Muscle of leg (tissue), 11 donors: Measurements from ENCODE around the gene TACC2. TPM values are rescaled to one million over a fixed set of nuclear protein-coding genes. Genes with fewer than 3 reads are reported as not detected.
"Not testable (repeated sequence)": the region's sequence is repeated elsewhere in the genome, so short reads cannot be mapped to it uniquely, and the experiment has no call there.

Experiments used
- DNase-seq: peaks from one replicate; pipeline ENCODE4 v3.0.0; 2013
- H3K27ac ChIP-seq: one replicate; pipeline ENCODE4 v1.5.1; 2013; ENCODE audit warnings: mild to moderate bottlenecking, low read length, control low read depth
- H3K27me3 ChIP-seq: one replicate; pipeline ENCODE4 v1.6.1; 2013; ENCODE audit warnings: low read length; ENCODE audit not compliant: control insufficient read depth, insufficient read depth
- H3K36me3 ChIP-seq: one replicate; pipeline ENCODE4 v1.6.1; 2013; ENCODE audit warnings: low read length; ENCODE audit not compliant: control insufficient read depth, insufficient read depth
- H3K4me1 ChIP-seq: one replicate; pipeline ENCODE4 v1.6.1; 2013; ENCODE audit warnings: low read length; ENCODE audit not compliant: control insufficient read depth, insufficient read depth
- H3K4me3 ChIP-seq: one replicate; pipeline ENCODE4 v1.5.1; 2013; ENCODE audit warnings: low read length, control low read depth
- H3K9me3 ChIP-seq: replicated peaks from 2 replicates; pipeline ENCODE4 v1.6.1; 2013; ENCODE audit warnings: low read depth, low read length; ENCODE audit not compliant: control insufficient read depth
- WGBS: methylation state at CpG from one replicate; pipeline ENCODE4 v1.1.5; 2013; ENCODE audit warnings: missing lambda C conversion rate; ENCODE audit not compliant: insufficient coverage; 5-methylcytosine and 5-hydroxymethylcytosine counted together
- polyA plus RNA-seq, 8 donors: library from polyadenylated mRNA; unstranded; fragments of 120-200 nt; gene quantifications; one replicate each; pipeline versions ENCODE4 v1.2.1 to v1.2.3, GENCODE V29; 2013; ENCODE audit warnings: inconsistent platforms in 1 of 8, low replicate concordance in 1 of 8; ENCODE audit not compliant: insufficient read length in 8 of 8, insufficient read depth in 1 of 8
- total RNA-seq: library from RNA; stranded (reverse); fragments of 120-200 nt; gene quantifications from one replicate; pipeline ENCODE4 v1.2.4, GENCODE V29; 2013

TACC2 gene
- total and polyA plus RNA-seq, 9 donors: 53.6 to 132 (median 104) TPM

- H3K4me1 ChIP-seq, H3K9me3 ChIP-seq, H3K4me3 ChIP-seq, H3K27me3 ChIP-seq, H3K27ac ChIP-seq, DNase-seq: not testable (repeated sequence)
- WGBS: 83% methylated on average over 5 of the region's 33 CpGs
- peaks cover 19% of the 10 kb centered on the region for H3K36me3 ChIP-seq
These were observed 214.2 kb downstream of the TACC2 start for GRCh38 chr10:122203180-122203579.

GRCh38 chr10:122204691-122205489 is 215.9 kb downstream of the TACC2 start:
- Histone ChIP-seq H3K4me1 (peaks cover 10% of the 10 kb centered on the region), H3K9me3 (no peaks in the 10 kb centered on the region), H3K27me3 (no peaks in the 10 kb centered on the region), H3K4me3 (no peak overlapping the region), H3K27ac (no peak overlapping the region), H3K36me3 (peaks cover 9% of the 10 kb centered on the region)
- no peak for DNase-seq
- WGBS: 80% methylated on average over 8 of the region's 15 CpGs

DNA sequence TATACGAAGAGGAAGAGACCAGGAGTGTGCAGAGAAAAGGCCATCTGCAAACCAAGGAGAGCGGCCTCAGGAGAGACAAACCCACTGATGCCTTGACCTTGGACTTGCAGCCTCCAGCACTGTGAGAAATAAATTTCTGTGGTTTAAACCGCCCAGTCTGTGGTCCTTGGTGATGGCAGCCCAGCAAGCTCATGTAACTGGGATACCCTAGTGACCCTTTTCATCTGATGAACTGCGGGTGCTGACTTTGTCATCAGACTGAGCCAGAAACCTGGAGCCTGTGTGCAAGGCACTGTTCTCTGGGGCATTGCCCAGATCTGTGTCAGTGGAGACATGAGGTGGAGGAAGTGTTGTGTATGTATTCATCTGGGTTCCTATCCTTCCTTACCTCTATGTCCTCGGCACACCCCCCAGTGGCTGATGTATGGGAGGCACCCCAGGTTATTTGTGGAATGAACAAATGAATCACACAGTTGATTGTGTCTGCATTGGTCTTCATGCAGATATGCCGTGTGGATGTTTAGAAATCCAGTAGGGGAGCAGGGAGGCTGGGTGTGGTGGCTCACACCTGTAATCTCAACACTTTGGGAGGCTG is 217.6 kb downstream of the TACC2 start:
- no peak overlapping the region for H3K27ac ChIP-seq
- no peaks in the 10 kb centered on the region for H3K27me3 ChIP-seq
- peaks cover 21% of the 10 kb centered on the region for H3K36me3 ChIP-seq
- H3K4me1 ChIP-seq: peaks cover 10% of the 10 kb centered on the region
- WGBS: 96% methylated on average over 4 of the region's 6 CpGs
- H3K4me3 ChIP-seq: no peak overlapping the region
- no peaks in the 10 kb centered on the region for H3K9me3 ChIP-seq
- DNase-seq: no peak

DNA sequence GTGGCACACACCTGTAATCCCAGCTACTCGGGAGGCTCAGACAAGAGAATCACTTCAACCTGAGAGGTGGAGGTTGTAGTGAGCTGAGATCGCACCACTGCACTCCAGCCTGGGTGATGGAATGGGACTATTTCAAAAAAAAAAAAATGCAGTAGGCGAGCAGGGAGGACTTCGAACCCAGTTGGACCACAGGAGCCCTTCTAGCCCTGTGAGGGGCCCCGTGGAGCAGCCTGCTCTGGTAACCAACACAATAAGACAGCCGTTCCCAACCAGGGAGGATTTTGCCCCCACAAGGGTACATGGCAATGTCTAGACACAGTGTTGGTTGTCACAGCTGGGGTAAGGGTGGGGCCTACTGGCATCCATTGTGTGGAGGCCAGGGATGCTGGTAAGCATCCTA is 218.2 kb downstream of the TACC2 start:
- no peak overlapping the region for H3K4me3 ChIP-seq
- 100% methylated on average over 2 of the region's 6 CpGs for WGBS
- no peaks in the 10 kb centered on the region for H3K9me3 ChIP-seq
- no peak overlapping the region for H3K27ac ChIP-seq
- H3K4me1 ChIP-seq: peaks cover 10% of the 10 kb centered on the region
- H3K27me3 ChIP-seq: no peaks in the 10 kb centered on the region
- peaks cover 25% of the 10 kb centered on the region for H3K36me3 ChIP-seq
- DNase-seq: no peak

DNA sequence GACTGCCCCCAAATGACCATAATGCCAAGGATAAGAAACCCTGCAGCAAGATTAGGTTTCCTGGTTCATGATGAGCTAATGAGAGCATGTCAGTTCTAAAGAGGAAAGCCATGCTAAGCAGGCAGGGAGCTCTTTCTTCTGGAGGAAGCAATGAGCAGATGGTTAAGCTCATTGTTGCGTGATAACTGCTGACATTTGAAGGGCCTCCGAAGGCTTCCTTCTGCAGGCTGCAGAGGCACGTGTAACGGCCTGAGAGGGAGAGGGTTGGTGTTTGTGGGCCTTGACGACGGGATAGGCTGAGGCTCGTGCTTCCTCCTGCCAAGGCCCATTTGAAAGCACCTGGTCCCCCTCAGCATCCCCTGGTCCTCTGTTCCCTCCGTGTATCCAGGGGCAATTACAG is 218.6 kb downstream of the TACC2 start:
- Histone ChIP-seq H3K9me3 (no peaks in the 10 kb centered on the region), H3K27me3 (no peaks in the 10 kb centered on the region), H3K36me3 (peaks cover 28% of the 10 kb centered on the region), H3K4me1 (peaks cover 10% of the 10 kb centered on the region), H3K4me3 (no peak overlapping the region), H3K27ac (no peak overlapping the region)
- 70% methylated on average over 7 of the region's 8 CpGs for WGBS
- no peak for DNase-seq

- H3K36me3 ChIP-seq: peaks cover 28% of the 10 kb centered on the region
- H3K4me1 ChIP-seq: peaks cover 12% of the 10 kb centered on the region
- 83% methylated on average over 13 of the region's 14 CpGs for WGBS
- no peak for DNase-seq
- H3K27ac ChIP-seq: no peak overlapping the region
- no peaks in the 10 kb centered on the region for H3K9me3 ChIP-seq
- H3K27me3 ChIP-seq: no peaks in the 10 kb centered on the region
- no peak overlapping the region for H3K4me3 ChIP-seq
These were observed 219.8 kb downstream of the TACC2 start for GRCh38 chr10:122208571-122209430.

- peaks cover 37% of the 10 kb centered on the region for H3K36me3 ChIP-seq
- WGBS: 91% methylated on average over 20 of the region's 30 CpGs
- H3K27me3 ChIP-seq: no peaks in the 10 kb centered on the region
- H3K27ac ChIP-seq: no peak overlapping the region
- H3K4me1 ChIP-seq: peaks cover 15% of the 10 kb centered on the region
- no peak overlapping the region for H3K4me3 ChIP-seq
- no peak for DNase-seq
- no peaks in the 10 kb centered on the region for H3K9me3 ChIP-seq
These were observed 221.7 kb downstream of the TACC2 start for GRCh38 chr10:122210481-122211265.

- peaks cover 58% of the 10 kb centered on the region for H3K36me3 ChIP-seq
- no peak for DNase-seq
- peaks cover 12% of the 10 kb centered on the region for H3K4me1 ChIP-seq
- H3K9me3 ChIP-seq: no peaks in the 10 kb centered on the region
- no peak overlapping the region for H3K4me3 ChIP-seq
- no peaks in the 10 kb centered on the region for H3K27me3 ChIP-seq
- no peak overlapping the region for H3K27ac ChIP-seq
- WGBS: 78% methylated on average over 2 of the region's 3 CpGs
These were observed 224.4 kb downstream of the TACC2 start for GRCh38 chr10:122213364-122213763.

- peak; percentile 36 for DNase-seq
- WGBS: 59% methylated on average over 6 of the region's 7 CpGs
- no peaks in the 10 kb centered on the region for H3K27me3 ChIP-seq
- no peak overlapping the region for H3K27ac ChIP-seq
- H3K9me3 ChIP-seq: no peaks in the 10 kb centered on the region
- H3K4me3 ChIP-seq: no peak overlapping the region
- peaks cover 62% of the 10 kb centered on the region for H3K36me3 ChIP-seq
- H3K4me1 ChIP-seq: peaks cover 9% of the 10 kb centered on the region
These were observed 224.8 kb downstream of the TACC2 start for GRCh38 chr10:122213766-122214165.
